DND-41 (cell line): ENCODE measurements around the gene AHRR.

Source experiments
- EZH2 ChIP-seq: IDR thresholded peaks from 3 replicates; pipeline ENCODE4 v1.6.1; 2012; ENCODE audit warnings: borderline replicate concordance, low read depth, mild to moderate bottlenecking, moderate library complexity, low read length, inconsistent platforms; ENCODE audit not compliant: severe bottlenecking
- TF ChIP-seq, protein P1 (sequence below): IDR thresholded peaks from 2 replicates; pipeline ENCODE4 v1.5.1; 2012; ENCODE audit warnings: borderline replicate concordance, low read length, moderate library complexity, mild to moderate bottlenecking; ENCODE audit not compliant: poor library complexity, severe bottlenecking; ENCODE audit errors: extremely low read depth

DNA sequence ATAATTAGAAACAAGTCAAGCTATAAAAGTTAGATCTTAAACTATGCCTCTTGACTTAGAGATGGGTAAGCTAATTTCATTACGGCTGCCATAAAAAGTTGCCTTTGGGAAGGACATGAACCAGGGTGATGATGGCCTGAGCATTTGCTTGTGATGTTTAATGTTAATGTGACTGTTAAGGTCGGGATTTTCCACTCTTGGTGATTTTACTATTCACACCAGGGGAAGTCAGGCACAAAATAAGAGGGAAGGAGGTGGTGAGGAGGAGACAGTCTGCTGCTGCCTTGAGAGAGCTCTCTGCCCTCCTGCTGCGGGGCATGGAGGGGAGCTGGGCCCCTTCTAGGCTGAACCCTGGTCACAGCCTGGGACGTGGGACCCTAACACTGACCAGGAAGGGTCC is 34.4 kb downstream of the AHRR start:
- no peak for TF ChIP-seq EZH2
- TF ChIP-seq, protein P1, sequence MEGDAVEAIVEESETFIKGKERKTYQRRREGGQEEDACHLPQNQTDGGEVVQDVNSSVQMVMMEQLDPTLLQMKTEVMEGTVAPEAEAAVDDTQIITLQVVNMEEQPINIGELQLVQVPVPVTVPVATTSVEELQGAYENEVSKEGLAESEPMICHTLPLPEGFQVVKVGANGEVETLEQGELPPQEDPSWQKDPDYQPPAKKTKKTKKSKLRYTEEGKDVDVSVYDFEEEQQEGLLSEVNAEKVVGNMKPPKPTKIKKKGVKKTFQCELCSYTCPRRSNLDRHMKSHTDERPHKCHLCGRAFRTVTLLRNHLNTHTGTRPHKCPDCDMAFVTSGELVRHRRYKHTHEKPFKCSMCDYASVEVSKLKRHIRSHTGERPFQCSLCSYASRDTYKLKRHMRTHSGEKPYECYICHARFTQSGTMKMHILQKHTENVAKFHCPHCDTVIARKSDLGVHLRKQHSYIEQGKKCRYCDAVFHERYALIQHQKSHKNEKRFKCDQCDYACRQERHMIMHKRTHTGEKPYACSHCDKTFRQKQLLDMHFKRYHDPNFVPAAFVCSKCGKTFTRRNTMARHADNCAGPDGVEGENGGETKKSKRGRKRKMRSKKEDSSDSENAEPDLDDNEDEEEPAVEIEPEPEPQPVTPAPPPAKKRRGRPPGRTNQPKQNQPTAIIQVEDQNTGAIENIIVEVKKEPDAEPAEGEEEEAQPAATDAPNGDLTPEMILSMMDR = no peak
